GM19023 (cell line): ENCODE results near the gene ACVR1C.
"Not testable (repeated sequence)": the region's sequence is repeated elsewhere in the genome, so short reads cannot be mapped to it uniquely, and the experiment has no call there.

Experiments
- ATAC-seq: cut with Tn5 transposase; IDR thresholded peaks from one replicate; pipeline ENCODE4 v1.9.1; 2021; ENCODE audit warnings: mild to moderate bottlenecking, moderate library complexity; ENCODE audit not compliant: unreplicated experiment

Gene ACVR1C

DNA sequence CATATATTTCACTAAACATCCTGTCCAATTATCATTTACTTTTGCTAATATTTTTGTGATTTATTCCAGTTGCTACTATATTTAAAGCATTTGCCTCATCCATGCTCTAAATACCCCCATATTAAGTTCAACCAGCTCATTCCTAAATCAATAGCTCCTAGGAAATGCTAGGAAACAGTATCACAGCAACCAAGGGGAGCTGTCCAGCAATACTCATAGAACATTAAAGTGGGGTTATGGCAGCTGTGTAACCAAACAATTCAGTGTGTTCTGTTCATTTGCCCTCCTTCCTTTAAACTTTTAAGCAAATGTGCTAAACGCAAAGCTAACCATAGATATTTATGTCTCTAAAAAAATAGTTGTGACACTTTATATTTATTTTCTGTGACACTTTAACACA is 41.1 kb downstream of the ACVR1C start:
- ATAC-seq: no peak

DNA sequence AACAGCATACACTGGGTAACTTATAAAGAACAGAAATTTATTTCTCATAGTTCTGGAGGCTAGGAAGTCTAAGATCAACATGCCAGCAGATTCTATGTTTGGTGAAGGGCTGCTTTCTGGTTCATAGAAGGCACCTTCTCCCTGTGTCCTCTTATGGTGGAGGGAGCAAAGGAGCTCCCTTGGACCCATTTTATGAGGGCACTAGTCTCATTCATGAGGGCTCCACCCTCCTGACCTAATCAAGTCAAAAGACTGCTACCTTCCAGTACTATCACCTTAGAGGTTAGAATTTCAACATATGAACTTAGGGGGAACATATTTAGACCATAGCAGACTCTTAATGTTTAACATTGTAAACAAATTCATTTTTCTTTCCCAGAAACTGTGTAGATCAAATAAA is 54.5 kb downstream of the ACVR1C start:
- no peak for ATAC-seq

GRCh38 chr2:157572725-157573124 is 55.9 kb downstream of the ACVR1C start:
- ATAC-seq: no peak

DNA sequence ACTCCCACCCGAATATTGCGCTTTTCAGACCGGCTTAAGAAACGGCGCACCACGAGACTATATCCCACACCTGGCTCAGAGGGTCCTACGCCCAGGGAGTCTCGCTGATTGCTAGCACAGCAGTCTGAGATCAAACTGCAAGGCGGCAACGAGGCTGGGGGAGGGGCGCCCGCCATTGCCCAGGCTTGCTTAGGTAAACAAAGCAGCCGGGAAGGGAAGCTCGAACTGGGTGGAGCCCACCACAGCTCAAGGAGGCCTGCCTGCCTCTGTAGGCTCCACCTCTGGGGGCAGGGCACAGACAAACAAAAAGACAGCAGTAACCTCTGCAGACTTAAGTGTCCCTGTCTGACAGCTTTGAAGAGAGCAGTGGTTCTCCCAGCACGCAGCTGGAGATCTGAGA is 62.0 kb downstream of the ACVR1C start:
- not testable (repeated sequence) for ATAC-seq

DNA sequence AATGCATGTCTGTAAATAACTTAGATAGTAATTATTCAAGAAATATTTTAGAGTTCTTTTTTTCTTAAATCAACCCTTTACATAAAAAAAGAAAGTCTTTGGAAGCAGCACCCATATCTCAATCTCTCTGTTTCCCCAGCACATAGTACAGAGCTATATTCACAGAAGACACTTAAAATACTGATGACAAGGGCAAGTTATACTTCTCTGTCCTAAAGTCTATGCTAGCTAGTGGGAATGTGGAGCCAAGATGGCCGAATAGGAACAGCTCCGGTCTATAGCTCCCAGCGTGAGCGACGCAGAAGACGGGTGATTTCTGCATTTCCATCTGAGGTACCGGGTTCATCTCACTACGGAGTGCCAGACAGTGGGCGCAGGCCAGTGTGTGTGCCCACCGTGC is 62.6 kb downstream of the ACVR1C start:
- ATAC-seq: not testable (repeated sequence)

DNA sequence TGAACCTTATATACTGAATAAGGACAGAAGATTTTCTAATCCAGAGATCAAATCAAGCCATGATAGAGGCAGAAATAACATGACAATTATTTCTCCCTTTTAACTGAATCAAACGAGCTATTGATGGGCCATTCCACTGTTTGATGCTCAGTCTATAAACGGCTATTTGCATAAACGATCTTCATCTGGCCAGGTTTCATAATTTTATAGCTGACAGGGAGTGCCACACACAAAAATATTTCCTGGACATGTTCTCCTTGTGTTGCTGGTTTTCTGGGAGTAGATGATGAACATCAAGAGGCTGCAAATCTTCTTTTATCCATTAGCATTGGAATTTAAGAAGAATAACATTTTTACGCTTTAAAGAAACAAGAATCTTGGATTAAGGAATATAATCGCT is 63.1 kb downstream of the ACVR1C start:
- no peak for ATAC-seq

DNA sequence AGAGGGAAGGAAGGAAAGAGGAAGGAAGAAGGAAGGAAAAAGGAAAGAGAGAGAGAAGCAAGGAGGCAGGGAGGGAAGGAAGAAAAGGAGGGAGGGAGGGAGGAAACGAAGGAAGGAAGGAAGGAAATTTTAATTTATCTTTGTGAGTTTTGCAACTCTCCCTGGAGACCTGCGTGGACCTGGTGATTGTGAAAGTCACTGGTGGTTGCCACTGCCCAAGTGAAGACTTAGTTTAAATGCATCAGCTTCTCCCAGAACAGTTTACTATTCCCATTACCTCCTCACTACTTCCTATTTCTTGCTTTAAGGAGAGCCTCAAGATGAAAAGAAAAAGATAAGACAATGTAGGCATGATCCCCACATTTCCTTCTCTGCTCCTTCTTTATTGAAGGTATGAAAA is 68.8 kb downstream of the ACVR1C start:
- ATAC-seq: no peak

DNA sequence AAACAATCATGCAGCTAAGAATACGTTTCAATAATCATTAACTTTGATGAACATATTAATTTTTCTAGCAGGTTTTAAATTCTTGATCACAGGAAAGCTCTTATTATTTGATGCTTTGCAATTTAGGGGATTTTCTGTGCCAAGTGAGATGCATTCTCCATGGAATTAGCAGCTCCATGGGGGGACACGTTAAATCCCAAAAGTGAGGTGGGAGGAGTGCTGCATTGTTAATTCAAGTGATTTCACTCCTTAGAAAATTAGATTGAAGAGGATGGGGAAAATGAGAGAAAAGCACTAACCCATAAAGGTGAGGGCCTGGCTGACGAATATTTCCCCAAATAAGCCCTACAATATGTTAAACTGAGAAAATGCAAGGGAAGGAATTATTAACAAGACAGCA is 69.2 kb downstream of the ACVR1C start:
- ATAC-seq: no peak

GRCh38 chr2:157559061-157559460 is 69.6 kb downstream of the ACVR1C start:
- no peak for ATAC-seq

- no peak for ATAC-seq
Measured at GRCh38 chr2:157557770-157558169, 70.9 kb downstream of the ACVR1C start.

- ATAC-seq: no peak
Measured at GRCh38 chr2:157540102-157540501, 88.6 kb downstream of the ACVR1C start.

- ATAC-seq: no peak
Measured at GRCh38 chr2:157538064-157538463, 90.6 kb downstream of the ACVR1C start.

- ATAC-seq: no peak
Measured at GRCh38 chr2:157536815-157537214, 91.8 kb downstream of the ACVR1C start.

DNA sequence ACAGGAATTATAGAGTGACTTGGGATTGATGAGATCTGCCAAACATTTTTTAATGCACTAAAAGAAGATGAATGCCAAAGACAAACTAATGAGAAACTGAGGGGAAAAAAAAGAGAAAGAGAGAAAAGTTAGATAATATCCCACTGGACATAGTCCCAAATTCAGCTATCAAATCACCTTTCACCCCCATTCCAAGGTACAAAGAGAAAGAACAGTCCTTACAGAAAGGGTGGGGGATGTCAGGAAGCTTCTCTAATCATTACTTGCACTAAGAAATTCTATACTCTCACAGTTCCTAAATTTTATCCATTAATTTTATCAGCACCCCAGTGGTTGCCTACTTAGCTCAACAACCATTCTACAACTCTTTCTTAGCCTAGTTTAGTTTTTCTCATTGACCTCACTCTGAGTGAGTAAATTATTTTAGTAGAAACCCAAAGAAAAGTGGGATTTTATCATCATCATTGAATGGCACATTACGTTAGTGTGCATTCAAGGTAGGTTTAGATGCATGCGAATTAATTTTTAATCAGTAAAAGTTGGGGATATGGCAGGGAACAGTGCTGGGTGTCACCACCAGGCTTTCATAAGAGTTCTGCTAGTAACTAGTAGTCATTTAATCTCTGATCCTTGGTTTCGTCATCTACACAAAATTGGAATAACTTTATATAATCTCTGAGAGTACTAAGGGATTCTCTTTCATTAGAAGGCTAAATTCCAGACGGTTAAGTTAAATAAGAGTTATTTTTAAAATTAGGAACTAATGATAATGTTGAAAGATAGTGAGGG is 99.5 kb downstream of the ACVR1C start:
- no peak for ATAC-seq

DNA sequence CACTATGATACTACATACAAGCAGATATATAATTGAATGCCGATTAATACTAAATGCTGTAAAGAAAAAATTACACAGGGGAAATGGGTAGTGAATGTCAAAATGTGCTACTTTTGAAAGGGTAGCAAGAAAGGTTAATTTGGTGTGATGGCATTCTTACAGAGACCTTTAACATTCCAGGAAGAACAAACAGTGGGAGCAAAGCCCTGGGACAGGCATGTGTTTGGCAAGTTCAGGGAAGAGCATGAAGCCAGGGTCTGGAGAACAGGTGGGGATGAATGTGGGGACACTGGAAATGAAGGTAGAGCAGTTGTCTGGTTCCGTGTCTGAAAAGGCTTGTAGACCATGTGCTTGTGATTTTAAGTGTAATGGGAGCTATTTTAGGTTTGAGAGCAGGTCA is 102.6 kb downstream of the ACVR1C start:
- no peak for ATAC-seq

- no peak for ATAC-seq
Measured at GRCh38 chr2:157523270-157524247, 105.1 kb downstream of the ACVR1C start.

GRCh38 chr2:157514966-157515365 is 113.7 kb downstream of the ACVR1C start:
- ATAC-seq: not testable (repeated sequence)

GRCh38 chr2:157509744-157510143 is 118.9 kb downstream of the ACVR1C start:
- ATAC-seq: no peak

GRCh38 chr2:157508676-157509075 is 120.0 kb downstream of the ACVR1C start:
- no peak for ATAC-seq

DNA sequence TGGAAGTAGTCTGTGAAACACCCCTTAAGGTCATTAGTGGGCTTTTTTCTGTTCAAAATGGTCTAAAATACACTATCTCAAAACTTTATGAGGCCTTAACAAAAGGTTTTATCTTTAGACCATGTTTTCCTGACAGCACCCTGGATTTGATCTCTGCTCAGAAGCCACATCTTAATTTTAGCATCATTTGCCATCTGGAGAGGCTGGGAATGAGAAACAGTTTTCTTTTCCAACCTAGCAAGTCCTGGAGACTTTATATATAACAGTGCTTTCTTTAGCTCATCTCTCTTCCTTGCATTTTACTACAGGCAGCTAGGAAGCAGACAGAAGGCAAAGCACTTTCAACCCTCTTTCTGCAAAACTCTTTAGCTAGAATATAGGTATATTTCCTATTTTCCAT is 122.1 kb downstream of the ACVR1C start:
- ATAC-seq: no peak

DNA sequence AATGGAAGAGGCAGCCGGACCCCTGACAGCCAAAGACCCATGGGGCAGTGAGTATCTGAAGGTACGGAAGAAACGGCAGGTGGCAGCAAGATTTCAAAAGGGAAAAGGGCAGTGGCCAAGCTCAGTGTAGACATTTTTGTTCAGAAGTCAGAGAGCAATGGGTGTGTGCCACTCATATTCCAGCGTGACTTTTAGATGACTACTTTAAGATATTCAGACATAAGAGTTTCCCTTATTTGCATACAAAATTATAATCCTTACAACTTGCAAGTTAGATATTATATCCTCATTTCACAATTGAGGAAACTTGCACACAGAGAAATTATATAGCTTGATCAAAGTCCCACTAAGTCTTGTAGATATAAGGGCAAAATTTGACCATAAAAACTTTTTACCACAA is 124.0 kb downstream of the ACVR1C start:
- no peak for ATAC-seq

DNA sequence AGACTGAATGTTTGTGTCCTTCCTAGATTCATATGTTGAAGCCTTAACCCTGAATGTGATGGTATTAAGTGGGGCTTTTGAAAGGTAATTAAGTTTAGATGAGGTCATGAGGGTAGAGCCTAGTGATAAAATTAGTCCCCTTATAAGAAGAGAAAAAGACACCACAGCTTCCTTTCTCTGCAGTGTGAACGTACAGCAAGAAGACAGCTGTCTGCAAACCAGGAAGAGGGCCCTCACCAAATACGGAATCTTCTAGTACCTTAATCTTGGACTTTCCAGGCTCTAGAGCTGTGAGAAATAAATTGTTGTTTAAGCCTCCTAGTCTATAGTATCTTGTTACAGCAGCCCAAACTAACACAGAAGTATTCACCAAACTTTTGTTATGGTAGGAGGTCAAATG is 127.6 kb downstream of the ACVR1C start:
- no peak for ATAC-seq
